Hematopoietic multipotent progenitor cell treated with erythropoietin and hydrocortisone succinate and interleukin-3 and kit ligand, for 6 days (in vitro differentiated cells): ENCODE measurements around the gene UVRAG.

Experiments
- DNase-seq: peaks from one replicate; pipeline ENCODE4 v3.0.0-alpha.2; 2015

The UVRAG gene

GRCh38 chr11:75814677-75815344 lies at the start of gene UVRAG:
TSS of gene UVRAG (plus strand) at chr11:75815210. CDS start at chr11:75815408, 198 bp downstream.
- peak; percentile 100 for DNase-seq

- no peak for DNase-seq
These were observed 48.4 kb upstream of the UVRAG start for GRCh38 chr11:75766443-75767227.

- peak; percentile 24 for DNase-seq
These were observed 47.8 kb upstream of the UVRAG start for GRCh38 chr11:75767228-75767572.

GRCh38 chr11:75767793-75768111 lies 47.3 kb upstream of the UVRAG start:
- no peak for DNase-seq

GRCh38 chr11:75768112-75768908 lies 46.7 kb upstream of the UVRAG start, which contains the start of gene DGAT2:
TSS of gene DGAT2 (plus strand) at chr11:75768778. CDS start at chr11:75768992, 214 bp downstream.
- DNase-seq, result peak; percentile 87

- no peak for DNase-seq
These were observed 45.9 kb upstream of the UVRAG start for GRCh38 chr11:75768909-75769771.

GRCh38 chr11:75770102-75770501 lies 44.9 kb upstream of the UVRAG start:
- peak; percentile 50 for DNase-seq

GRCh38 chr11:75771646-75772410 lies 43.2 kb upstream of the UVRAG start:
- no peak for DNase-seq

- DNase-seq, result no peak
These were observed 41.2 kb upstream of the UVRAG start for GRCh38 chr11:75773595-75774353.

GRCh38 chr11:75775056-75775455 lies 40.0 kb upstream of the UVRAG start:
- DNase-seq, result no peak

- DNase-seq, result no peak
These were observed 38.5 kb upstream of the UVRAG start for GRCh38 chr11:75776546-75776945.

- no peak for DNase-seq
These were observed 37.4 kb upstream of the UVRAG start for GRCh38 chr11:75777461-75778110.

- DNase-seq, result no peak
These were observed 36.0 kb upstream of the UVRAG start for GRCh38 chr11:75778962-75779361.

GRCh38 chr11:75779960-75780359 lies 35.0 kb upstream of the UVRAG start:
- DNase-seq, result peak; percentile 77

- no peak for DNase-seq
These were observed 34.1 kb upstream of the UVRAG start for GRCh38 chr11:75780888-75781287.

- no peak for DNase-seq
These were observed 33.7 kb upstream of the UVRAG start for GRCh38 chr11:75781296-75781695.

- no peak for DNase-seq
These were observed 33.2 kb upstream of the UVRAG start for GRCh38 chr11:75781831-75782230.

GRCh38 chr11:75782540-75783263 lies 32.3 kb upstream of the UVRAG start:
- no peak for DNase-seq

- DNase-seq, result no peak
These were observed 31.5 kb upstream of the UVRAG start for GRCh38 chr11:75783416-75784084.
